ENCODE data around the gene C17orf107. TPM values are rescaled to one million over a fixed set of nuclear protein-coding genes. Genes with fewer than 3 reads are reported as not detected.
A peak's percentile ranks its signal among the peaks of the same experiment; 100 is the strongest.

The C17orf107 gene
- total RNA-seq = 1 to 10 TPM; 2.8 to 4.1 TPM
- polyA plus RNA-seq (ENCODE audit: insufficient read depth, low read depth, low replicate concordance) = 1.5 TPM
- long read RNA-seq, donor 1, partial matches to known transcripts = 0 of 1 reads
- long read RNA-seq, donor 1, other reads (novel, unspliced or antisense) = 0 of 1 reads
- long read RNA-seq, donor 2 = 0 reads

GRCh38 chr17:4899341-4900230, at the start of gene C17orf107:
Gene C17orf107 (plus strand): TSS chr17:4899536. CDS start chr17:4899763, 227 bp downstream.
- Histone ChIP-seq H3K4me3 (peak within 1 kb of the TSS; percentile 36 to 42), H3K27me3 (no peaks in the 10 kb centered on the region), H3K27ac (no peak within 1 kb of the TSS), H3K9me3 (no peaks in the 10 kb centered on the region), H3K4me1 (peaks cover 8% of the 10 kb centered on the region), H3K36me3 (ENCODE audit: low read depth, missing control alignments) (no peaks in the 10 kb centered on the region)
- DNase-seq = peak; percentile 76
- WGBS, 2 donors = 29 to 35% methylated on average over 22 to 54 of the region's 60 CpGs
- TF ChIP-seq CTCF (IDR thresholded peaks at IDR 0.05) = no peak
- no peak for TF ChIP-seq POLR2A (IDR thresholded peaks at IDR 0.05)
- intact Hi-C loops (cut with DNase I; ENCODE audit: low total_unique reads) = loop anchor here (10.0 kb wide), 1 partner anchor 195 kb away; the partner anchor contains the start of gene PELP1

GRCh38 chr17:4850246-4850645, 49.1 kb upstream of the C17orf107 start:
- Histone ChIP-seq H3K27ac (no peak overlapping the region), H3K36me3 (ENCODE audit: low read depth, missing control alignments) (no peaks in the 10 kb centered on the region), H3K27me3 (no peaks in the 10 kb centered on the region), H3K4me1 (peaks cover 17% of the 10 kb centered on the region), H3K4me3 (no peak overlapping the region), H3K9me3 (no peaks in the 10 kb centered on the region)
- WGBS, 2 donors = 88 to 91% methylated on average over 2 of the region's 2 CpGs
- no peak for TF ChIP-seq CTCF (IDR thresholded peaks at IDR 0.05)
- no peak for TF ChIP-seq POLR2A (IDR thresholded peaks at IDR 0.05)
- intact Hi-C loops (cut with DNase I; ENCODE audit: low total_unique reads) = no loop called here
- DNase-seq = no peak

- H3K4me3 ChIP-seq = no peak overlapping the region
- DNase-seq = no peak
- WGBS, 2 donors = 70 to 79% methylated on average over 3 of the region's 3 CpGs
- H3K9me3 ChIP-seq = no peaks in the 10 kb centered on the region
- no peaks in the 10 kb centered on the region for H3K36me3 ChIP-seq (ENCODE audit: low read depth, missing control alignments)
- intact Hi-C loops (cut with DNase I; ENCODE audit: low total_unique reads) = no loop called here
- peaks cover 17% of the 10 kb centered on the region for H3K4me1 ChIP-seq
- TF ChIP-seq POLR2A (IDR thresholded peaks at IDR 0.05) = no peak
- TF ChIP-seq CTCF (IDR thresholded peaks at IDR 0.05) = no peak
- H3K27ac ChIP-seq = no peak overlapping the region
- no peaks in the 10 kb centered on the region for H3K27me3 ChIP-seq
Measured at GRCh38 chr17:4851084-4851483, 48.3 kb upstream of the C17orf107 start.

GRCh38 chr17:4852567-4853207, 46.6 kb upstream of the C17orf107 start:
- TF ChIP-seq CTCF (IDR thresholded peaks at IDR 0.05) (no peak), POLR2A (IDR thresholded peaks at IDR 0.05) (no peak)
- H3K4me3 ChIP-seq = no peak overlapping the region
- no peak for DNase-seq
- intact Hi-C loops (cut with DNase I; ENCODE audit: low total_unique reads) = no loop called here
- H3K36me3 ChIP-seq (ENCODE audit: low read depth, missing control alignments) = no peaks in the 10 kb centered on the region
- peaks cover 20% of the 10 kb centered on the region for H3K4me1 ChIP-seq
- no peaks in the 10 kb centered on the region for H3K9me3 ChIP-seq
- H3K27ac ChIP-seq = no peak overlapping the region
- H3K27me3 ChIP-seq = no peaks in the 10 kb centered on the region
